Skin epidermis (tissue), 12 donors: ENCODE measurements around the gene ATG4C.

Experiments
- H3K27ac ChIP-seq, 21 experiments: fragments of 200-600 bp; sonication (generic) in 11 of 21; one replicate each; pipeline ENCODE4 v1.5.0; 2020; ENCODE audit warnings: mild to moderate bottlenecking in 3 of 21, inconsistent platforms in 2 of 21, moderate library complexity in 2 of 21
- H3K4me3 ChIP-seq, 7 experiments: fragments of 200-600 bp; sonication (generic) in 2 of 7; one replicate each; pipeline ENCODE4 v1.5.0; 2020; ENCODE audit warnings: inconsistent platforms in 2 of 7, mild to moderate bottlenecking in 2 of 7, moderate library complexity in 1 of 7

Gene ATG4C

DNA sequence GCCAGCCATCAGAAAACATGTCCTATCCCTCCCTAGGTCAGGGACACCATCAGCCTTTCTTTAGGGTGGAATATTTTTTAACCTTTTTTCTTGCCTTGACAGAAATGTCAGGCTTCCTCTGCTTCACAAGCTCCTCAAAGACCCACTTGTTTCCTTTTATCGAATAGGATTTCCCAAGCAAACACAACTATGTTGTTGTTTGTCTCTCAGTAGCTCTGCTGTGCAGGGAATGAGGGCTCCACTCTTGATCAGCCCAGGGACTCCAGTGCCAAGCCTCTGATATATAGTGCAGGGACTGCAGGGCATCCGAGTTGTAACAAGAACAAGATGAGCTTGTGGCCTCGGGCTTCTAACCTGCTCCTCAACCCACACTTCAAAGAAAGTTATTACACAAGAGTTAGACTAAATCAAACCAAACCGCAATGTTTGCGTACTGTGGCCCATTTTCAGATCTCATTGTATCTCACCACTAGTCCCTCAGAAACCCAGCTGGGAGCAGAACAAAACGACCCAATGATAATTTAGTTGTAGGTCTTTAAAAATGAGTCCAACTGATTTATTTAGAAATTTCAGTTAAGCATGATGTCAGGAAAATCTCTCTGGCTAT lies 108.1 kb downstream of the ATG4C start:
- Histone ChIP-seq H3K27ac (no peak overlapping the region), H3K4me3 (no peak overlapping the region)

DNA sequence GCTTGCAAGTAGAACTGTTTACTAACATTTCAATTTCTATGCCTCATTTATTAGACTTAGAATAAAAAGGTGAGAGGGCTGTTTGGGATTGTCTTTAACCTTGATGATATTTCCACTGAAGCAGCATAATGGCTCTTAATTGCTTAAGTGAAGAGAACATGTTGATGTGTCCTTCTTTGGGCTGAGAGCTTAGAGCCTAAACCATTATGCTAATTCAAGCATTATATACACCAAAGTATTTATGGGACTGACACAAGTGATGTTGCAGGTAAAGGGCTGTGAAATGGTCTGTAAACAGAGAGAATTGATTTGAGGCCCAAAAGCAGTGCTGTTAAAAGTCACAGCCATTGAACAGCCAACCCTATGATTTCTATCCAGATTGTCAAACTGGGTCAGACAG lies 113.9 kb downstream of the ATG4C start:
- Histone ChIP-seq H3K4me3 (no peak overlapping the region), H3K27ac (no peak overlapping the region)

DNA sequence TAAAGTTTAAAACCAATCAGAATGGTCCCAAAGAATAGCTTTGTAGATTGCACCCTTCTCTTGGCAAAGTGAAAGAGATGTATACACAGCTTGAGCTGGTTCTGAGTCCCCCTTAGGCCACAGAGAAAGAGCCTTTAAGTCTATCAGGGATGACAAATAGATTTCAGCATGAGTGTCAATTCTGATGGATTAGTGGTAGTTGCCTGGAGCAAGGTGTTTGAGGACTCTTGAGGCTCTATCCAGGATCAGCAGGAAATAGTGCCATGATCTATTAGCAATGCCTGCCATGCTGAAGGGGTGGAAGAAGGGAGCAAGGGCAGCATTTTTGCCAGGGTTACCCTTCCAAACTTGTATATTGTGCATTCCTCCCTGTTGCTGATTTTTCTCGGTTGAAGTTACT lies 116.6 kb downstream of the ATG4C start:
- Histone ChIP-seq H3K27ac (no peak overlapping the region), H3K4me3 (no peak overlapping the region)

GRCh38 chr1:62901650-62902049 lies 117.7 kb downstream of the ATG4C start:
- Histone ChIP-seq H3K27ac (no peak overlapping the region), H3K4me3 (no peak overlapping the region)

DNA sequence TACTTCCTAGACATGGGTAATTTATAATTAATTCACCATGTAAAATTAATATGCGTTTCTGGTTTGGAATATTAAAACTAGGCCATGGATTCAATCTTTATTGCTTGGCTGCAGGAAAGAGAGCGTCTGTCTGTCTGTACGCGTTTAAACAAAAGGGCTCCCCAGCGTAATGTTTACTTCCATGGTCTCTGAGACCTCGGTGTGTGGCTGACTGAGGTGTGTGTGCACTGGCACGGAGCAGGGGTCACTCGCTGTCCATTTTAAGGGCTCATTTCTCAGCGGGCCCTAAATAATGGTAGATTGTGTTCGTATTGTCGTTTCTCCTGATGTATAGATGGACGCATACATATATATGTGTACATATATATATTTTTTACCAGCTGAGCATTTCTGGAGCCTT lies 119.6 kb downstream of the ATG4C start:
- Histone ChIP-seq H3K27ac (no peak overlapping the region), H3K4me3 (no peak overlapping the region)

GRCh38 chr1:62903982-62904855 lies 120.3 kb downstream of the ATG4C start:
- Histone ChIP-seq H3K27ac (no peak overlapping the region), H3K4me3 (no peak overlapping the region)

GRCh38 chr1:62904856-62905225 lies 120.9 kb downstream of the ATG4C start:
- Histone ChIP-seq H3K4me3 (no peak overlapping the region), H3K27ac (no peak overlapping the region)

- H3K4me3 ChIP-seq = no peak overlapping the region
Observed at GRCh38 chr1:62905309-62905708, 121.4 kb downstream of the ATG4C start.

GRCh38 chr1:62905872-62906271 lies 121.9 kb downstream of the ATG4C start:
- Histone ChIP-seq H3K27ac (no peak overlapping the region), H3K4me3 (no peak overlapping the region)

More at GRCh38 chr1:62905309-62905708, 121.4 kb downstream of the ATG4C start:
- H3K27ac ChIP-seq = no peak overlapping the region

- H3K4me3 ChIP-seq = no peak overlapping the region
Observed at GRCh38 chr1:62906428-62906886, 122.5 kb downstream of the ATG4C start.

GRCh38 chr1:62908168-62908695 lies 124.3 kb downstream of the ATG4C start:
- H3K27ac ChIP-seq = no peak overlapping the region

More at GRCh38 chr1:62906428-62906886, 122.5 kb downstream of the ATG4C start:
- no peak overlapping the region for H3K27ac ChIP-seq

DNA sequence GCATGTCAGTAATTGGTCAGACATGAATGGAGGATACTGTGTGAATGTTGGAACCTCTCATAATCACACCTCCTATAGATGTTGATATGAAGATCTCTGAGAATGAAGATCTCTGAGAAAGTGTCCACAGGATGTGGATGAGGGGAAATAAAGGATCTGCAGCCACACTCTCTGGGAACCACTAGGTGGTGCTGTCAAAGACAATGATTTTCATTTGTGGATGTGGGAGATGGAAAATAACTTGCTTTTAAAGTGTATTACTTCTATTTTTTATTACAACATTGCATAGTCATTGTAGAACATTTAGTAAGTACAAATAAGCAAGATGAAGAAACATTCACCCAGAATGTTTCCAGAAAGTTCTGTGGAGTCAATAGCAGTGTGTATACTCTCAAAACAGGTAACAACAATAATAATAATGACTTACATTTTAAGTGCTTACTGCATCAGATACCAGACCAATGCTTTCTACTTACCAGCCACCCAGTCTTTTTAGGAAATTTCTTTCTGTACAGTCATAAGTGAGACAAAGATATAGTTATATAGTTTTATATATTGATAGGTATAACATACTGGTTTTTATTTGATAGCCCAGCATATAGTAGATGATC lies 128.2 kb downstream of the ATG4C start:
- no peak overlapping the region for H3K4me3 ChIP-seq
- H3K27ac ChIP-seq = no peak overlapping the region

More at GRCh38 chr1:62908168-62908695, 124.3 kb downstream of the ATG4C start:
- no peak overlapping the region for H3K4me3 ChIP-seq
